ENCODE data around the gene SH3RF1.

- TF ChIP-seq, protein P1, sequence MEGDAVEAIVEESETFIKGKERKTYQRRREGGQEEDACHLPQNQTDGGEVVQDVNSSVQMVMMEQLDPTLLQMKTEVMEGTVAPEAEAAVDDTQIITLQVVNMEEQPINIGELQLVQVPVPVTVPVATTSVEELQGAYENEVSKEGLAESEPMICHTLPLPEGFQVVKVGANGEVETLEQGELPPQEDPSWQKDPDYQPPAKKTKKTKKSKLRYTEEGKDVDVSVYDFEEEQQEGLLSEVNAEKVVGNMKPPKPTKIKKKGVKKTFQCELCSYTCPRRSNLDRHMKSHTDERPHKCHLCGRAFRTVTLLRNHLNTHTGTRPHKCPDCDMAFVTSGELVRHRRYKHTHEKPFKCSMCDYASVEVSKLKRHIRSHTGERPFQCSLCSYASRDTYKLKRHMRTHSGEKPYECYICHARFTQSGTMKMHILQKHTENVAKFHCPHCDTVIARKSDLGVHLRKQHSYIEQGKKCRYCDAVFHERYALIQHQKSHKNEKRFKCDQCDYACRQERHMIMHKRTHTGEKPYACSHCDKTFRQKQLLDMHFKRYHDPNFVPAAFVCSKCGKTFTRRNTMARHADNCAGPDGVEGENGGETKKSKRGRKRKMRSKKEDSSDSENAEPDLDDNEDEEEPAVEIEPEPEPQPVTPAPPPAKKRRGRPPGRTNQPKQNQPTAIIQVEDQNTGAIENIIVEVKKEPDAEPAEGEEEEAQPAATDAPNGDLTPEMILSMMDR (IDR thresholded peaks at IDR 0.05; ENCODE audit: low read depth, low read length, poor library complexity, severe bottlenecking) = no peak
- no peak for TF ChIP-seq EZH2phosphoT487 (IDR thresholded peaks at IDR 0.05; ENCODE audit: borderline replicate concordance, low read length)
Observed at GRCh38 chr4:169090484-169091215, 180.1 kb downstream of the SH3RF1 start.

All from DOHH2 (cell line).